SIG-M5 treated with dmso at 0.1 percent for 504 hours (cell line): ENCODE results near the gene SP2.
"Not testable (repeated sequence)": the region's sequence is repeated elsewhere in the genome, so short reads cannot be mapped to it uniquely, and the experiment has no call there.

Experiments
- DNase-seq: peaks from one replicate; lab custom pipeline; 2025; ENCODE audit not compliant: unreplicated experiment; lab: John Stamatoyannopoulos, UW

SP2 gene

GRCh38 chr17:47918006-47918405, 22.0 kb downstream of the SP2 start:
- DNase-seq, result peak; percentile 43

- no peak for DNase-seq
Measured at GRCh38 chr17:47918991-47919390, 23.0 kb downstream of the SP2 start.

- not testable (repeated sequence) for DNase-seq
Measured at GRCh38 chr17:47919889-47920288, 23.9 kb downstream of the SP2 start.

GRCh38 chr17:47924785-47925677, 29.0 kb downstream of the SP2 start:
- DNase-seq, result no peak

- DNase-seq, result no peak
Measured at GRCh38 chr17:47925678-47925988, 29.6 kb downstream of the SP2 start.

GRCh38 chr17:47927821-47928400, 31.9 kb downstream of the SP2 start:
- no peak for DNase-seq

- DNase-seq, result no peak
Measured at GRCh38 chr17:47928415-47928814, 32.4 kb downstream of the SP2 start.

- no peak for DNase-seq
Measured at GRCh38 chr17:47929218-47930000, 33.4 kb downstream of the SP2 start.

GRCh38 chr17:47931848-47932247, 35.8 kb downstream of the SP2 start:
- DNase-seq, result no peak

GRCh38 chr17:47934856-47935255, 38.8 kb downstream of the SP2 start:
- no peak for DNase-seq

GRCh38 chr17:47935468-47935867, 39.4 kb downstream of the SP2 start:
- DNase-seq, result not testable (repeated sequence)

GRCh38 chr17:47935961-47936360, 39.9 kb downstream of the SP2 start:
- no peak for DNase-seq

- DNase-seq, result no peak
Measured at GRCh38 chr17:47937941-47938340, 41.9 kb downstream of the SP2 start.

- peak; percentile 100 for DNase-seq
Measured at GRCh38 chr17:47941246-47942095, 45.4 kb downstream of the SP2 start, which contains the start of gene PNPO. PNPO (plus strand) TSS chr17:47941571; CDS start chr17:47941676, 105 bp downstream.

- DNase-seq, result no peak
Measured at GRCh38 chr17:47942096-47942510, 46.1 kb downstream of the SP2 start.

- DNase-seq, result no peak
Measured at GRCh38 chr17:47942568-47942967, 46.5 kb downstream of the SP2 start.

GRCh38 chr17:47945080-47945479, 49.0 kb downstream of the SP2 start:
- no peak for DNase-seq

GRCh38 chr17:47945529-47946508, 49.8 kb downstream of the SP2 start:
- DNase-seq, result no peak

- DNase-seq, result no peak
Measured at GRCh38 chr17:47946516-47946915, 50.5 kb downstream of the SP2 start.
